HG02798 (cell line): ENCODE measurements around the gene SH3PXD2B.

ENCODE experiments used
- ATAC-seq: cut with Tn5 transposase; IDR thresholded peaks from one replicate; pipeline ENCODE4 v1.9.1; 2021; ENCODE audit warnings: mild to moderate bottlenecking; ENCODE audit not compliant: unreplicated experiment, poor library complexity

Gene SH3PXD2B

GRCh38 chr5:172455087-172455381, 709 bp upstream of the SH3PXD2B start:
- no peak for ATAC-seq

- ATAC-seq, result no peak
Measured at GRCh38 chr5:172453986-172454357, 353 bp downstream of the SH3PXD2B start.

GRCh38 chr5:172453206-172453985, 929 bp downstream of the SH3PXD2B start:
- no peak for ATAC-seq

- ATAC-seq, result no peak
Measured at GRCh38 chr5:172452398-172453205, 1.7 kb downstream of the SH3PXD2B start.

GRCh38 chr5:172451771-172452197, 2.5 kb downstream of the SH3PXD2B start:
- ATAC-seq, result no peak

GRCh38 chr5:172450861-172451695, 3.2 kb downstream of the SH3PXD2B start:
- ATAC-seq, result no peak

GRCh38 chr5:172450453-172450852, 3.9 kb downstream of the SH3PXD2B start:
- no peak for ATAC-seq

GRCh38 chr5:172448999-172449398, 5.3 kb downstream of the SH3PXD2B start:
- no peak for ATAC-seq

GRCh38 chr5:172447646-172448365, 6.5 kb downstream of the SH3PXD2B start:
- ATAC-seq, result no peak

GRCh38 chr5:172446336-172447051, 7.8 kb downstream of the SH3PXD2B start:
- no peak for ATAC-seq

GRCh38 chr5:172445866-172446265, 8.5 kb downstream of the SH3PXD2B start:
- ATAC-seq, result no peak

- ATAC-seq, result no peak
Measured at GRCh38 chr5:172444626-172445365, 9.5 kb downstream of the SH3PXD2B start.

GRCh38 chr5:172444110-172444510, 10.2 kb downstream of the SH3PXD2B start:
- ATAC-seq, result no peak

- no peak for ATAC-seq
Measured at GRCh38 chr5:172443441-172444109, 10.8 kb downstream of the SH3PXD2B start.

- no peak for ATAC-seq
Measured at GRCh38 chr5:172442592-172442991, 11.7 kb downstream of the SH3PXD2B start.

GRCh38 chr5:172441262-172441751, 13.0 kb downstream of the SH3PXD2B start:
- no peak for ATAC-seq

GRCh38 chr5:172440486-172440885, 13.8 kb downstream of the SH3PXD2B start:
- no peak for ATAC-seq

- no peak for ATAC-seq
Measured at GRCh38 chr5:172439785-172440477, 14.4 kb downstream of the SH3PXD2B start.
